Breast epithelium (tissue), 3 donors: ENCODE data around the gene FAM20C.

Experiments used
- POLR2AphosphoS5 ChIP-seq, 3 donors: sonication (generic); formaldehyde crosslinking; IDR thresholded peaks; one replicate each; pipeline ENCODE4 v1.6.1; 2017; ENCODE audit warnings: antibody characterized with exemption in 3 of 3
- TF ChIP-seq, protein P1 (sequence below), 3 donors: fragments of 450-650 bp; IDR thresholded peaks; one replicate each; pipeline ENCODE4 v1.5.1; 2016 to 2017; ENCODE audit warnings: antibody characterized with exemption in 3 of 3, mild to moderate bottlenecking in 3 of 3, moderate library complexity in 3 of 3

DNA sequence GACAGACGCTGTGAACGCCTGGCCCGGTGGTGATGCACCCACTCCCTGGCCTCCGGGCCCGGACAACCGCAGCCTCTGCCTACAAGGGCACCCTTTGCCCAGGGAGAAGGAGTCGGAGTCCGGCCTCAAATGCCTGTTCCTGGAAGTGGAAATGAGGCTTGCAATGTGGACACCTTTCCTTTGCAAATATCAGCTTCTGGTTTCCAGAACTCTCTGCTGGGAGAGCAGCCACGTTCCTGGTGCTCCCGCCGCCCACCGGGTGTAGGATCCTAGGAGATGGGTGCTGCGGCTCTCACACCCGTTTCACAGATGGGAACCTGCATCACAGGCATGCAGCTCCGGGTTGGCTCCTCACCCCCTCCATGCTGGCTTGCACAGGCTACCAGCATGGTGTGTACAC is 100.5 kb downstream of the FAM20C start:
- TF ChIP-seq, protein P1, sequence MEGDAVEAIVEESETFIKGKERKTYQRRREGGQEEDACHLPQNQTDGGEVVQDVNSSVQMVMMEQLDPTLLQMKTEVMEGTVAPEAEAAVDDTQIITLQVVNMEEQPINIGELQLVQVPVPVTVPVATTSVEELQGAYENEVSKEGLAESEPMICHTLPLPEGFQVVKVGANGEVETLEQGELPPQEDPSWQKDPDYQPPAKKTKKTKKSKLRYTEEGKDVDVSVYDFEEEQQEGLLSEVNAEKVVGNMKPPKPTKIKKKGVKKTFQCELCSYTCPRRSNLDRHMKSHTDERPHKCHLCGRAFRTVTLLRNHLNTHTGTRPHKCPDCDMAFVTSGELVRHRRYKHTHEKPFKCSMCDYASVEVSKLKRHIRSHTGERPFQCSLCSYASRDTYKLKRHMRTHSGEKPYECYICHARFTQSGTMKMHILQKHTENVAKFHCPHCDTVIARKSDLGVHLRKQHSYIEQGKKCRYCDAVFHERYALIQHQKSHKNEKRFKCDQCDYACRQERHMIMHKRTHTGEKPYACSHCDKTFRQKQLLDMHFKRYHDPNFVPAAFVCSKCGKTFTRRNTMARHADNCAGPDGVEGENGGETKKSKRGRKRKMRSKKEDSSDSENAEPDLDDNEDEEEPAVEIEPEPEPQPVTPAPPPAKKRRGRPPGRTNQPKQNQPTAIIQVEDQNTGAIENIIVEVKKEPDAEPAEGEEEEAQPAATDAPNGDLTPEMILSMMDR (IDR thresholded peaks at IDR 0.05): no peak
- no peak for TF ChIP-seq POLR2AphosphoS5 (IDR thresholded peaks at IDR 0.05)
